NOMO-1 treated with dmso at 0.1 percent for 144 hours (cell line): ENCODE results near the gene SFT2D1.
"Not testable (repeated sequence)": the region's sequence is repeated elsewhere in the genome, so short reads cannot be mapped to it uniquely, and the experiment has no call there.

ENCODE experiments used
- DNase-seq: peaks from one replicate; lab custom pipeline; 2025; ENCODE audit not compliant: unreplicated experiment; lab: John Stamatoyannopoulos, UW

SFT2D1 gene

GRCh38 chr6:166364456-166364855 lies 22.1 kb upstream of the SFT2D1 start:
- DNase-seq: no peak

GRCh38 chr6:166362427-166362826 lies 20.1 kb upstream of the SFT2D1 start:
- not testable (repeated sequence) for DNase-seq

GRCh38 chr6:166361077-166361429 lies 18.7 kb upstream of the SFT2D1 start:
- DNase-seq: peak; percentile 33

GRCh38 chr6:166360243-166361076 lies 18.1 kb upstream of the SFT2D1 start:
- no peak for DNase-seq

GRCh38 chr6:166355552-166355951 lies 13.2 kb upstream of the SFT2D1 start:
- no peak for DNase-seq

- no peak for DNase-seq
Observed at GRCh38 chr6:166354965-166355364, 12.6 kb upstream of the SFT2D1 start.

- DNase-seq: no peak
Observed at GRCh38 chr6:166354143-166354542, 11.8 kb upstream of the SFT2D1 start.

- no peak for DNase-seq
Observed at GRCh38 chr6:166353507-166353906, 11.2 kb upstream of the SFT2D1 start.

GRCh38 chr6:166352923-166353322 lies 10.6 kb upstream of the SFT2D1 start:
- DNase-seq: no peak

- peak; percentile 81 for DNase-seq
Observed at GRCh38 chr6:166351715-166352285, 9.5 kb upstream of the SFT2D1 start.

GRCh38 chr6:166348305-166348949 lies 6.1 kb upstream of the SFT2D1 start:
- peak; percentile 3 for DNase-seq

- DNase-seq: no peak
Observed at GRCh38 chr6:166346965-166347364, 4.6 kb upstream of the SFT2D1 start.

- no peak for DNase-seq
Observed at GRCh38 chr6:166346449-166346848, 4.1 kb upstream of the SFT2D1 start.

- DNase-seq: not testable (repeated sequence)
Observed at GRCh38 chr6:166345672-166346071, 3.3 kb upstream of the SFT2D1 start.

- DNase-seq: not testable (repeated sequence)
Observed at GRCh38 chr6:166344921-166345320, 2.6 kb upstream of the SFT2D1 start.

GRCh38 chr6:166344240-166344639 lies 1.9 kb upstream of the SFT2D1 start:
- no peak for DNase-seq

GRCh38 chr6:166343150-166343487 lies 774 bp upstream of the SFT2D1 start:
- DNase-seq: peak; percentile 31

- no peak for DNase-seq
Observed at GRCh38 chr6:166341977-166342348, 382 bp downstream of the SFT2D1 start.

GRCh38 chr6:166341464-166341863 lies 881 bp downstream of the SFT2D1 start:
- DNase-seq: peak; percentile 44

- DNase-seq: no peak
Observed at GRCh38 chr6:166338854-166339253, 3.5 kb downstream of the SFT2D1 start.

- no peak for DNase-seq
Observed at GRCh38 chr6:166336847-166337246, 5.5 kb downstream of the SFT2D1 start.
